HS-27A (cell line): Measurements from ENCODE around the gene ALK.

Experiments used
- DNase-seq: peaks from one replicate; pipeline ENCODE4 v3.0.0-alpha.2; 2012; ENCODE audit warnings: low read depth, missing footprints

ALK gene

DNA sequence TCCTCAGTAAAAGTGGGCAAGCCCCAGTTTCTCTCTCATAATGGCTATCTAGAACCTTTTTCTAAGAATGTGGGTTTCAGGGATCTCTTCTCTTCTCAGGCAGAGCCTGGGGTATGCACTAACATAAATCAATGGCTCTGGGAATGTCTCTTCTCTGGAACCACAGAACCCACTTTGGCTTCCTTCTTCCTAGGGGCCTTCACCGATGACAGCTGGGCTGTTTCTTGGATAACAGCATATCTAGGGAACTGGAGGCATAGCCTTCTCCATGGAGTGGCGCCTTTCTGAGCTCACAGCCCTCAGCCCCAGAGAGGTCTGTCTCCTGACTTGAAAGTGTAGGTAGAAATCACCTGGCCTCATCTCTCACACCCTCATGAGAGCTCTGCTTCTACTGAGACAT lies 558.3 kb downstream of the ALK start:
- no peak for DNase-seq

DNA sequence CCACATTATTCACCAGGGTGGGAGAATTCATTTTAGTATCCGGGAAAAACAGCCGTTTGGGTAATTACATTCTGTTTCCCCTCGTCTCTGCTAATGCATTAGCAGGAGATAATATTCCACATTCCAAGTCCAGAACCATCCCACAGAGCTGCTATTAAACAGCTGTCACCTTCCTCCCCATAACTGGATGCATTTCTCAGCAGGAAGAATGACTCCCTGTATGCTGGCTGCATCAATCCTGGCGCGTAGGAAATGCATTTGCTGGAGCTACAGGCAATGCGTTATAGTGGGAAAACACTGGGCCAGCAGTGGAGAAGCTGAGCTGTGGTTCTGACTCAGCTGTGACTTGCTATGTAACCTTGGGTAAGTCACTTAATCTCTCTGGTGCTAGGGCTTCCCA lies 560.2 kb downstream of the ALK start:
- DNase-seq, result no peak

DNA sequence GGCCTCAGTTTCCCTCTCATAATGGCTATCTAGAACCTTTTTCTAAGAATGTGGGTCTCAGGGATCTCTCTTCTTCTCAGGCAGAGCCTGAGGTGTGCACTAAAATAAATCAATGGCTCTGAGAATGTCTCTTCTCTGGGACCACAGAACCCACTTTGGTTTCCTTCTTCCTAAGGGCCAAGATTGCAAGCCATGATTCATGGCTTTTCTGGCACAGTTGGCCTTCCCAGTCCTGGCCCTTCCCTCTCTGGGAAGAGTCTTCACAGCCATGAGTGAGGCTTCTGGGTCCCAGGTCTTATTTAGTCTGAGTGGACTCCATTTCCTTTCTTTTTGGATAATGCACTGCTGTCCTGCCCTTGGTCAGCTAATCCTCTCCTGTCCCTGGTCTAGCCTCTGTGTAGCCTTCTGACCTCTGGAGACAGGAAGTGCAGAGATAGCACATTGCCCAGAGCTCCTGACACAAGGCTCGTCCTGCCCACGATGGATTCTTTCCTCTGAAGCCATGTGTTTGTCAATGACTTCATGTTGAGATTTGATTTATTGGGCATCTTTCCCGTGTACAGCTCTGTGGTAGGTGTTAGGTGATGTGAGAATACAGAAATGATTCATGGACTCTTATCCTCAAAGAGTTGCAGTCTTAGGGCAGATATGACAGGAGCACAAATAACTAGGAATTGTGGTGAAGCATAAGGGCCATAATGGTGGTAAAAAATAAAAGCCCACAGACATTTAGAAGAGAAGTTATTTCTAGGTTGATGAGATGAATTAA lies 561.2 kb downstream of the ALK start:
- no peak for DNase-seq

DNA sequence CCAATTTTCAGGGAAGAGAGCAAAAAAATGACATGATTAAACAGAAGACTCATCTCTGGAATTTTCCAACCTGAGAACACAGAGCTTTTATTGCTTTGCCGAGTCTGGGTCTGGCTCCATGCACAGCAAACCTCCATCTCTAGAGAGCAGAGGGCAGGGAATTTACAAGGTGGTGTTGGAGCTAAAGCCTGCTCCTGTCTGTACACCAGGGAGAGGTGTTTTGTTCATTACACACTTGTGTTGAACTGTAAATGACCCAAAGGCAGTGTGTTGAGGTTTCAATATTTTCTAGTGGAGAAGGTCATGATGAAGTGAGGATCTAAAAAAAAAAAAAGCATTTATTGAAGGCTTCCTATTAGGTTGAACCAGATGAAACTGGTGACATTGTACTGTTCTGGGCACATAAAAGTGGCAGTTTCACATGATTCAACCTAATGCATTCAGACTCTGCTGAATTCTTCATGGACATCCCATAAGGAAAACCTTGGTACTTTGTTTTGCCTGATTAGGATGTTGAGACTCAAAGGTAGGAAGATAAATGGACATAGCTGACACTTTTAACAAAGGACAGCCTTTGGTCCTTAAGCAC lies 567.9 kb downstream of the ALK start:
- DNase-seq, result no peak

DNA sequence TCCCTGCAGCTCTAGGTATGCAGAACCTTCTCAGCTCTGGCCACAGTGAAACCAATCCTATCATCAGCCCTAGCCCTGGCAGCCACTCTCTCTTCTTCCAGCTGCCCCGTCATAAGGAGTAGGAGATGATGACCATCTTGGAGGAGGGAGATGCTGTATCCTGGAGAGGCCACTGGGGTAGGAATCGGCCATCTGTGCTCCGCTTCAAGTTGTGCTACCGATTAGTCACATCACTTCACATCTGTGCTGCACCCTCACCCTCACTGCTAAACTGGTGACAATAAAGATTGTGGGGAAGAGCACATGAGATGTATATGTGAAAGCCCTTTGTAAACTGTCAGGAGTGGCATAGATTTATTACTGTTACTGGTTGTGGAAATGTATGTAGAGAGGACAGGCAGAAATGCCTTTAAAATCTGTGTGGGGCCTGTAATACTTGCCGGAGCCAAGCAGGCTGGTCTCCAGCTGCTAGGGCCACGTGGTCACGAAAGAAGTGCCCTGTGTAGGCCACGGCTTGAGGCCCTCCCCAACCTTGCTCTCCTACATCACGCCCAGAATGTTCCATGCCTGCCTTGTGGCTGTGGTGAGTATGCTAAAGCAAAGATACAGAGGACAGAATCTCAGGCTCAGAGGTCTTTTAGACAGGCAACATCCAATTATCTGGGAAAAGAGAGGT lies 569.3 kb downstream of the ALK start:
- DNase-seq, result no peak

DNA sequence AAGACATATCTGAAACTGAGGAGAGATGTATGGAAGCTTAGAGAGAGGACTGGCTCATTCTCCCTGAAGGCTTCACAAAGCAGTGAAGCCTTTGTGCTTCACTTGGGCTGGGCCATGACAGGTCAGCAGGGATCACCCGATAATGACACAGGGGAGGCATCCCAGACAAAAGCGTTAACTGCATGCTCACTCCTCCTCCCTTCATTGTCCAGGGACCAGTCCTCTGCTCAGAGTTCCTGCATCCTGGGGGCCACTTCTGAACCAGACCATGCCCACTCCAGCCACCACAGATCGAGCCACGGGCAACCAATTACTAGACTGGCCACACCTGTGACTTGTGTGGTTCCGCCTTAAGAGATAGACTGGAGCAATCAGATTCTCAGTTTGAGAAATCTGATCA lies 570.1 kb downstream of the ALK start:
- no peak for DNase-seq

DNA sequence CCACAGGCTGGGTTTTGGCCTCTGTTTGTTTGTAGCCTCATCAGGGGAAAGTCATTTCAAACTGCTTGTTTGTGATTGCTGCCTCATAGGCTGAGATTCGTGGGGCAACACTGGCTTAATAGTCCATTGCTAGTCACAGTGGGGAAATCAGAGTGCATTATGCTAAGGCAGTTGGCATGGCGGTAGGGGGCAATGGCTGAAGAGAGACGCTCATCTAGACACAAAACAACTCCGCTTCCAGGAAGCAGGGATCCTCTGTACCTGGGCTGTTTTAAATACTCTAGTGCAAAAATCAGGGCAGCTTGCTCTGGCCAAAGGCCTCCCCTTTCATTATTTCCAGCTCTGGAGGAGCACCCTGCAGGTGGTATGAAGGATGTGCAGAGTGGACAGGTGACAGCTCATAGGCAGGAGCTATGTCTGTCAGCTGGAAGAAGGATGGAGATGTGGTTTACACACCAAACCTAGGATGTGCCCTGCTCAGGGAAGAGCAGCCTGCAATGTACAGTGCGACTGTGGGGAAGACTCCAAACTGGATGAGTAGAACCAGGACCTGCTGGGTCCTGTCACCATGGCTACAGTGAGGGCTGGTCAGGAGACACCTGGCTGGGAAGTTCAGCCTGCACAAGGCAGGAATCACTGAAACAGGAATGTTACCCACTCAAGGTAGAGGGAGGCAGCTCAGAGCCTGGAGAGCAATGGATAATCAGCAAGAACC lies 571.9 kb downstream of the ALK start:
- DNase-seq, result no peak

DNA sequence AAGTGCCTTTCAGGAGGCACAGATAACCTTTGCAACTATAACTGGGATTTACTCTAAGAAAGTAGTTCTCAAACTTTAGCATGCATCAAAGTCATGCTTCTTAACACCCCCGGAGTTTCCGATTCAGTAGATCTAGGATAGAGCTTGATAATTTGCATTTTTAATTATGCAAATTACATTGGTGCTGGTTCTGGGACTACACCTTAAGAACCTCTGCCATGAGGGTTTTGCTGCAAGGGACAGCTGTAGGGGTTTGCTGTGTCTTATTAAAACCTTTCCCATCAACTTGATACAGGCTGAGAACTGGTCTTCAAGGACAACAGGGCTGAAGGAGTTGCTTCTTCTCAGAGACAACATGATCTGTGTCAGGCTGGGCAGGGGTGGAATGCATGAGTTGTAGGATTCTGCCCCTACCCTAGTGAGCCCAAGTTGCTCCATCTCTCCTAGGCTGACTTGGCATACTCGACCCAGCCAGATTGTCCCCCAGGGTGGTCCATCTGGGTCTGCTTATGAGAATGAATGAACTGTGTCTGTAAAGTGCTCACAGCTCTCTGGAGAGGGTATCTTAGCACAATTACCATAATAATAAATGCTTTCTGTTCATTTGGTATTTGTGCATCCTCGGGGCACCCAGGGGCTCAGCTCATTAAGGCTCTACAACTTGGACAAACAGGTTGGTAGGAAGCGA lies 573.5 kb downstream of the ALK start:
- no peak for DNase-seq

DNA sequence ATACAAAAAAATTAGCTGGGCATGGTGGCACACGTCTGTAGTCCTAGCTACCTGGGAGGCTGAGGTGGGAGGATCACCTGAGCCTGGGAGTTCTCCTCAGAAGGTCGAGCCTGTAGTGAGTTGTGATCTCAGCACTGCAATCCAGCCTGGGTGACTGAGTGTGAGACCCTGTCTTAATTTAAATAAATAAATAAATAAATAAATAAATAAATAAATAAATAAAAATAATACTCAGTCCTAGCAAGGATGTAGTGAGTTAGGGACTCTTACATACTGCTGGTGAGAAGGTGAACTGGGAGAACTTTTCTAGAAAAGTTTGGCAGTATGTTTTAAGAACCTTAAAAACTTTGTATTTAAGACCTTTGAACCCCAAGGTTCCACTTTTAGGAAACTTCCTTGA lies 576.1 kb downstream of the ALK start:
- no peak for DNase-seq

DNA sequence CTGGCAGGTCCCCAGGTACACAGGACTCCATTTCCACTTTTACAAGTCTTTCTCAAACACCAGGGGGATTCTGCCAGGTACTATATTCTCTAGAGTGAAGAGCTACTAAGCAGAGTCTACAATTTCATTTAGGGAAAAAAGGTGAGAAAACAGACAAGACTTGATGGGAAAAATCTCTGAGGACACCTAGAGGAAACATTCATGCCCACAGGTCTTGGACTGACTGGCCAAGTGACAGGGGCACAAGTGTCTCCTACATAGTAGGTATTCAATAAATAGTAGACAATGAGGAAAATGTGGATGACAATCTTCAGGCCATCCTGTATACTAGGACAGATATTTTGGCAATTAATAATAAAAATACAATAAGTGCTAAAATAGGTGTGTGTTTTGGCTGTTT lies 577.6 kb downstream of the ALK start:
- DNase-seq, result no peak

DNA sequence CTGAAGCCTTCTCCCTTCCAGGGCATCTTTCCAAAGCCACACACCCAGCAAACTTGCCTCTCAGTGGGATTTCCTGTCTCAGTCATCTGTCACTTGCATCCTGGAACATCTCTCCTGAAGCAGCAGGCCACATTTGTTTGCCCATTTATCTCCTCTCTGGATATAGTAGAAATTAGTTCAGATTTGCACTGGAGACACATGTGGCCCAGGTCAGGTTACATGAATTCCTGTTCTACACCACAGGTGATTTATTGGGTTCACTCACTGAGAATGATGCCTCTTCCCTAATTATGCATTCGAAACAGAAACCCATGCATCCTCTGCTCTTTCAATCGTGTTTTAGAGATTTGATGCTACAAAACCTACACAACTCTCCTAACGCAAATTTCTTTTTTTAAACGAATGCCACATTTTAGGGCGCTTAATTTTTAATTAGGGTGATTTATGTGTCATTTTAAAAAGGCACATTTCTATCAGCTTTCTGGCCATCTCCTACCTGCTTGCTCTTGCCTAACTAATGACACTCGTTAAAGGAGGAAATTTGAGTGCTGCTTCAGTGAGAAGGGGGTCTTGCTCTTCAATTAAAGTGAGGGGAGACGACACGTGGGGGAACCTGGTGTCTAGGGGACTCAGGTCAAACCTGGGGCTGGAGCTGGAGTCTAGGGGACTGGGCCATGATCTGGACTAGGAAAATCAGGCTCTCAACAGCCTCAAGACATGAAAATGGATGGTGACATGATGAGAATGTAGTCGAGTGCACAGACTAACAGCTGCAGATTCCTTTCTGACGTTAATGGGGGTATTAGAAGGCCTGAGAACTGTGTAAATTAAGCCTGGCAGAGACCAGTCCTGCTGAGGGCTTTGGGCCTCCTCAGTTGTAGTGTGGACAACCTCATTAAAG lies 584.8 kb downstream of the ALK start:
- DNase-seq, result no peak

DNA sequence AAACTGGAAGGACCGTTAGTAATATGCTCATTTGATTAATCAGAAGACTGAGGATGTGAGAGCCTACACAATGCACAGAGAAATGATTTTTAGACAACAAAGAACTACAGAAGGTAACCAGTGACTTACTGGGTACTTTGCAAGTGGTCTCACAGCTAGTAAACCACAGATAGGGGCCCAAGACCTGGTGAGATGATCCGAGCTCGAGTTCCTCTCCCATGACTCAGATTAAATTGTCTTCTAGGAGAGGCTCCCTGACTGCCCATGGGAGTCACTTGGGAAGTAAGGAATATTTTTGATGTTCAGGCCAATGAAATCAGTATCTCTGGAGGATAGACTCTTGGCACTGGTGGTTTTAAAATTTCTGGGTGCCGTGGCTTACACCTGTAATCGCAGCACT lies 586.0 kb downstream of the ALK start:
- DNase-seq, result no peak

DNA sequence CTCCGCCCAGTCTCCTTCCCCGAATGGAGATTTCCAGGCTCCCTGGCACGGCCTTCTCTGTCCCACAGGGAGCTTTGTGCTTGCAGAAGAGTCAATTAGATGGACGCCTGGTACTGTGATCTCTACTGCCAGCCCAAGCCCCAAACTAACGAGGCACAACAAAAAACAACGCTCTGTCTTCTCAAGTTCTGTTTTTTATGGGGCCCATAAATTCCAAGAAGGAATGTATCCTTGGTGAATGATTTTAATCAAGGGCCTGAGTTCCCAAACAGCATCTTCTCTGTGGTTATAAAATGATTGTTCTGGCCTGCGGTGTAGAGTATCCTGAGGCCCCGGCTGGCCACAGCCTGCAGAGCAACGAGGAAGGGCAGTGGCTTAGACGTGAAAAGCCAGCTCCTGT lies 586.7 kb downstream of the ALK start:
- no peak for DNase-seq

DNA sequence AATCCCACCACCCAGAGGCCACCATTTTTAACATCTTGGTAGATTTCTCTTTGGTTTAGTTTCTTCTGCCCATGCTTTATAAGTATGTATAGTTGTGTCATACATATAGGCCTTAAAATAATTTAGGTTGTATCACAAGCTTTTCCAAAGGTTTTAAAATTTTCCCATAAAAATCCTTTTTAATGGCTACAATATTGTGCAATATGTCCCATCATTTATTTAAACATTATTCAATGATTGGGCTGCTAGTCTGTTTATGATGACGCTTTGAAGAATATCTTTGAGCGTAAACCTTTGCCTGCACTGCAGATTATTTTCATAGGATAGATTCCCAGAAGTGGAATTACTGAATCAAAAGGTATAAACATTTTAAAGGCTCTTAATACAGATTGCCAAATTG lies 588.8 kb downstream of the ALK start:
- no peak for DNase-seq

DNA sequence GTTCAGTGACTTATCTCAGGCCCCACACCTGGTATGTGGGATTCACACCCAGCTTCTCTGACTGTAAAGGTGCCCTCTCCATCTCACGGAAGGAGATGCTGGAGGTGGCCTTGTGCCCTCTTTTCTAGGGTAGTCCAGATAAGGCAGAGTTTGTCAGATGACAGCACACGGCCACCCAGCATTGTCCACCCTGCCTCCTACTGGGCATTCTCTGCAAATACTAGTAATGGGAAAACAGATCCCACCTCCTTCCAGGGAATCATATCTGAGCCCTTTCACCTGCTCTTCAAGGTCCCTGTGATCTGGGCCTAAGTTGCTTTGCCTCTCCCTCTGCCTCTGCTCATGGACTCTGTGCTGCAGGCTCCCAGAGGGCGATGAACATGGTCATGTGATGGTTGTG lies 591.5 kb downstream of the ALK start:
- DNase-seq, result no peak

DNA sequence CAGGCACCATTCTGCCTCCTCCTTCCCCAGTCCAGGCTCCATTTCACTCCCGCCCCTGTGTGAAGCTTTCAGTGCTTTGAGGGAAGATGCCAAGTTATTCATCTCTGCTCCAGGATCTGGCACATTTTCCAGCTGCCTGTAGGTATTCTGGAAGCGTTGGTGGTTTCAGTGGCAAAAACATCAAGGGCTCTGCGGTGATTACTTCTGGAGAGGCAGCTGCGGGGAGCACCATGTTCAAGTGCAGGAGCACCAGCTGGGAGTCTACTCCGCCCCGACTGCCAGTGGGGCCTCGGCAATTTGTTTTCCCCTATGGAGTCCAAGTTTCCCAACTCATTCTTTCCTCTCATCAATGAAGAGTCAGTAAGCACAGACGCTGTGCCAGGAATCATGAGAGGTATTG lies 594.5 kb downstream of the ALK start:
- DNase-seq, result no peak

DNA sequence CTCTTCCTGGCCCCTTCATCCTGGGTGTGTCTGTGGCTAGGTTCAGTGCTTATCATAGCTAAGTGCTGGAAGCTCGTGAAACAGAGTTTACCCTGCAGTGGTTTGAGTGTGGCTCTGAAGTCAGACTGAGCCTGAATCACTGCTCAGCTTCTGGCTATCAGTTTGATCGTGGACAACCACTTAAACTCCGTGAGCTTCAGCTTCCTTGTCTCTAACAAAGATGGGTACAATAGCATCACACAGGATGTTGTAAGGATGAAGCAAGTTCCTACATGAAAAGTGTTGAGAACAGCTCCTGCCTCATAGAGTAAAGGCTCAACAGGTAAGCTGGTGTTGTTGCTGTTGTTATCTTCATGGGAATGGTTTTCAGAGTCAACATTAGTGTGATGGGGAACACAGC lies 595.8 kb downstream of the ALK start:
- DNase-seq, result no peak

DNA sequence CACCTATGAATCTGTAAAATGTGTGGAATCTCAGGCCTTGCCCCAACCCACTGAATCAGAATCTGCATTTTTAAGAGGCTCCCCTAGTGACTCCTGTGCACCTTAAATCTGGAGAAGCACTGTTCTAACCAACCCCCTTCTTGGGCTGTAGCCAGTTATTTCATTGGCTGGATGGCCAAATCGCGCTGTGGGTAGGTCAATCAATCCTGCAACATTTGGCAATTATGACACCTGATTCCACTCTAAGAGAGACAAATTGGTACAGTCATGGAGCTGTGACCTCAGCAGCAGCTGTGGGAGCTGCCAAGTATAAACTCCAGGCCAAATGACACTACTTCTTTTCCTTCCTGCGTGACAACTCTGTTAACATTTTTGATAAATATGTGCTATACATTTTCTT lies 597.4 kb downstream of the ALK start:
- DNase-seq, result peak; percentile 33

DNA sequence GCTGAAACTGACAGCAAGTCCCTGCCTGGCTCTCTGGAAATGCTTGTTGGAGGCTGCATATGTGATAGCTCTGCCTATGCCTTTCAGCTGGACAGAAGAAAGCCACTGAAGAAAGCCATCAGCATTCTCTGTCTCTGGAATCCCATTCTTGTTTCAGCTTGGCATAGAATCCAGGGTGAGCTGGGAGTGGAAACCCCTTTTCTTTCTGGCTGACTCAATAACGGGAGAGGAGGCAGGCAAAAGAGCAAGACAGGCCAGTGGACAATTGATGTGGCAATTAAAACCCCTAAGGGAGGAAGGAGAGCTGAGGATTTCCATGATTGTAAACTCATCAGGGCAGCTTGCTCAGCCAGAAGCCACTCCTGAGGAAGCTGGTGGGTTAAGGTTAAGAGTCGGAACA lies 598.1 kb downstream of the ALK start:
- no peak for DNase-seq

DNA sequence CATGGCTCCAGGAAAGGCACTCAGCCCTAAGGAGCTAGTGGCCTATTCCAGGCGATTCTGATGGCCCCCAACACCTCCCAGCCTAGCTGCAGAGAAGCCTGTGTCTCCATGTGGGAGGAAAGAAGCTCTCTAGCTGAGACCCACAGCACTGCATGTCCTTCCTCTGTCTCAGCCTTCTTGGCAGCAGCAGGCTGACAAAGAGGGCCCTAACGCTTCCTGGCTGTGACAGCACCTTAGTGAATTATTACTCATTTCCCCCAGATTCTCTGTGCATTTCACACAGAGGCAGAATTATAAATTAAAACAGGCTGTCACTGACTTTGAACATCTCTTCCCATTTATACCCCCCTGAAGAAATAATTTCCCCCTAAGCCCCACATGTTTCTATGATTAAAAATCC lies 599.4 kb downstream of the ALK start:
- DNase-seq, result no peak

DNA sequence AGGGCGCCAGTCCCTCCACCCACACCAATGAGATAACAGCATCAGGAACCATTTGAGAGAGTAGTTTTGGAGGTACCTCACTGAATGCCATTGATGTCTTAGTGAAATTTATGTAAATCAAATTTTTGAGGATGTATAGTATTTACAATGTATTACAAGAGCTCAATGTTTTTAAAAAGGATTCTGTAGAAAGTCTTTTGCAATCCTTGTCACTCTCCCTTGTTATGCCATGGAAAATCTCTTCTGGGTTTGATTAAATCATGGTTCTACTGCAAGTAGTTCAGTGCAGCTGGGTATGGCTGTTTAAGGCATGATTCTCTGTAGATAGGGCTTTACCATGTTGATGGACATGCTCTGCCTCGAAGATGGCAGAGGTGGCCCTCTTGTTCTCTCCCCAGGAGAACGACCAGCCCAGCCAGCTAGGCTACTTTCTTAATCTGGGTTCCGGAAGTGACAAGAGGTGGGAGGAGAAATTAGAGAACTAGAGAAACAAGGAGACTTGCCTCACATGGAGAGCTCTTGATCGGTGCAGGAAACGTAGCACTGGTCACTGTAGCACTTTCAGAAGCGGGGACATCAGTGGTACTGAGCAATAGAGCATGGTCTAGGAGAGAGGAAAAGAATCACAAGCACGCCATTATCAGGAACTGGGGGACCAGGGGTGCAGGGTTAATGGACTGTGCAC lies 603.4 kb downstream of the ALK start:
- DNase-seq, result no peak
